HCT116 (cell line): Measurements from ENCODE around the gene ZSCAN5C. TPM values are rescaled to one million over a fixed set of nuclear protein-coding genes. Genes with fewer than 3 reads are reported as not detected.

Experiments
- ATAC-seq: fragments of 200-7000 bp; cut with Tn5 transposase; 2 replicates; pipeline ENCODE4 v1.9.1; 2020; ENCODE audit warnings: mild to moderate bottlenecking, moderate library complexity
- BruUV-seq: library from RNA; stranded (reverse); fragments of 400-500 nt; replicated peaks from 2 replicates; lab custom pipeline; 2021; lab: Mats Ljungman, UMichigan
- CTCF ChIA-PET: fragments of 300-600 bp; sonication (Branson Sonifier 250); formaldehyde crosslinking; loops from one replicate; lab custom pipeline; 2021; ENCODE audit warnings: antibody characterized with exemption; lab: Charles Lee
- POLR2A ChIA-PET: fragments of 300-600, 350-600 bp; sonication (Branson Sonifier 250); formaldehyde crosslinking; loops from one replicate; lab custom pipeline; 2021; ENCODE audit warnings: antibody characterized with exemption; lab: Charles Lee
- RAD21 ChIA-PET, 2 experiments: fragments of 300-600 bp; sonication (Branson Sonifier 250); formaldehyde crosslinking; loops; one replicate each; lab custom pipeline; 2023; ENCODE audit warnings: low total read pairs in 2 of 2; ENCODE audit not compliant: uncharacterized antibody in 2 of 2, unreplicated experiment in 2 of 2, low non-redundant PET in 1 of 2; lab: Charles Lee
- DNase-seq: peaks from one replicate; pipeline ENCODE4 v3.0.0-alpha.2; 2010; ENCODE audit warnings: low read depth, low spot score
- H2AFZ ChIP-seq: fragments of 200-600 bp; shearing (Covaris generic), sonication (generic); 2 replicates; pipeline ENCODE4 v1.6.1; 2017; ENCODE audit warnings: low read depth, mixed run types, mixed read lengths, antibody characterized with exemption, low read length; ENCODE audit not compliant: poor library complexity, severe bottlenecking
- H3K27ac ChIP-seq: 2 replicates; pipeline ENCODE4 v1.5.1; 2012; ENCODE audit warnings: low read depth, low read length
- H3K27me3 ChIP-seq: fragments of 200-600 bp; sonication (generic); 2 replicates; pipeline ENCODE4 v1.6.1; 2016; ENCODE audit warnings: mixed run types, low read length, mixed read lengths; ENCODE audit not compliant: insufficient read depth
- H3K36me3 ChIP-seq, 2 experiments: fragments of 200-500 bp in 1 of 2; fragments of 200-600 bp in 1 of 2; sonication (Bioruptor generic) in 1 of 2; sonication (generic) in 1 of 2; 2 replicates each; pipeline versions ENCODE4 v1.5.1 to v1.6.1; 2014 to 2016; ENCODE audit warnings: low read length in 2 of 2, inconsistent platforms in 1 of 2, mixed read lengths in 1 of 2, mixed run types in 1 of 2; ENCODE audit not compliant: insufficient read depth in 2 of 2, control insufficient read depth in 1 of 2
- H3K4me1 ChIP-seq, 2 experiments: fragments of 200-600 bp in 1 of 2; sonication (generic) in 1 of 2; 2 replicates each; pipeline versions ENCODE4 v1.5.1 to v1.6.1; 2012 to 2017; ENCODE audit warnings: low read length in 2 of 2, inconsistent platforms in 1 of 2, mild to moderate bottlenecking in 1 of 2, mixed read lengths in 1 of 2, mixed run types in 1 of 2, moderate library complexity in 1 of 2; ENCODE audit not compliant: insufficient read depth in 2 of 2, control insufficient read depth in 1 of 2
- H3K4me2 ChIP-seq: fragments of 200-600 bp; sonication (generic); 2 replicates; pipeline ENCODE4 v1.6.1; 2017; ENCODE audit warnings: mixed run types, low read length, mixed read lengths
- H3K4me3 ChIP-seq, 2 experiments: fragments of 200-600 bp in 1 of 2; sonication (generic) in 1 of 2; replicated peaks in 1 of 2; 2 replicates each; pipeline ENCODE4 v1.5.1; 2011 to 2016; ENCODE audit warnings: low read length in 2 of 2, control low read depth in 1 of 2, low read depth in 1 of 2, mild to moderate bottlenecking in 1 of 2, mixed read lengths in 1 of 2, mixed run types in 1 of 2
- H3K79me2 ChIP-seq: fragments of 200-600 bp; sonication (generic); 2 replicates; pipeline ENCODE4 v1.6.1; 2017; ENCODE audit warnings: mild to moderate bottlenecking, mixed run types, low read length, moderate library complexity, mixed read lengths; ENCODE audit not compliant: insufficient read depth
- H3K9ac ChIP-seq: fragments of 200-600 bp; sonication (generic); 2 replicates; pipeline ENCODE4 v1.6.1; 2016; ENCODE audit warnings: low read length, mixed read lengths
- H3K9me2 ChIP-seq: fragments of 200-600 bp; sonication (generic), shearing (Covaris generic); 2 replicates; pipeline ENCODE4 v1.6.1; 2017; ENCODE audit warnings: mixed run types, mild to moderate bottlenecking, moderate library complexity; ENCODE audit not compliant: insufficient read depth
- H3K9me3 ChIP-seq, 2 experiments: fragments of 200-500 bp in 1 of 2; fragments of 200-600 bp in 1 of 2; sonication (Bioruptor generic) in 1 of 2; sonication (generic) in 1 of 2; 2 replicates each; pipeline ENCODE4 v1.6.1; 2014 to 2017; ENCODE audit warnings: low read length in 2 of 2, mixed read lengths in 2 of 2, inconsistent platforms in 1 of 2, low read depth in 1 of 2, mild to moderate bottlenecking in 1 of 2, mixed run types in 1 of 2, moderate library complexity in 1 of 2; ENCODE audit not compliant: control insufficient read depth in 1 of 2, insufficient read depth in 1 of 2
- H4K20me1 ChIP-seq: fragments of 200-600 bp; sonication (generic), shearing (Covaris generic); 2 replicates; pipeline ENCODE4 v1.6.1; 2017; ENCODE audit warnings: mixed run types, mild to moderate bottlenecking, moderate library complexity; ENCODE audit not compliant: insufficient read depth
- CBX3 ChIP-seq: IDR thresholded peaks from 2 replicates; pipeline ENCODE4 v1.6.1; 2012; ENCODE audit warnings: low read depth
- EZH2 ChIP-seq: fragments of 200-600 bp; sonication (generic); IDR thresholded peaks from 2 replicates; pipeline ENCODE4 v1.6.1; 2017; ENCODE audit warnings: antibody characterized with exemption, mixed run types
- FOSL1 ChIP-seq: IDR thresholded peaks from 2 replicates; pipeline ENCODE4 v1.6.1; 2012; ENCODE audit warnings: low read depth
- POLR2AphosphoS5 ChIP-seq: IDR thresholded peaks from 2 replicates; pipeline ENCODE4 v1.6.1; 2011; ENCODE audit warnings: mild to moderate bottlenecking, low read depth, low read length, moderate library complexity
- intact Hi-C: fragments of 100-400 bp; cut with micrococcal nuclease; formaldehyde crosslinking; loops from 2 replicates; pipeline ENCODE4 v1.10.0; 2022
- total RNA-seq: library from RNA; stranded (reverse); gene quantifications from one replicate; pipeline ENCODE4 v1.2.1, GENCODE V29; 2021; ENCODE audit not compliant: unreplicated experiment
- TF ChIP-seq, protein P1 (sequence below), 3 experiments: fragments of 200-600 bp in 1 of 3; sonication (generic) in 1 of 3; IDR thresholded peaks in 2 of 3; conservative IDR thresholded peaks in 1 of 3; 2 replicates each; pipeline ENCODE4 v1.5.1; 2012 to 2017; ENCODE audit warnings: low read depth in 2 of 3, low read length in 2 of 3, antibody characterized with exemption in 1 of 3, borderline replicate concordance in 1 of 3, control low read depth in 1 of 3, mild to moderate bottlenecking in 1 of 3, mixed read lengths in 1 of 3, mixed run types in 1 of 3, moderate library complexity in 1 of 3; ENCODE audit not compliant: insufficient read depth in 1 of 3
- TF ChIP-seq, protein P2 (sequence below): IDR thresholded peaks from 2 replicates; pipeline ENCODE4 v1.6.1; 2012

ZSCAN5C gene
- total RNA-seq, 1 experiment from 2014 or later: not detected

GRCh38 chr19:56221851-56222250, 19.8 kb downstream of the ZSCAN5C start:
- POLR2A ChIA-PET: no interaction called here
- Histone ChIP-seq H2AFZ (no peak overlapping the region), H3K27me3 (no peaks in the 10 kb centered on the region), H3K79me2 (no peaks in the 10 kb centered on the region)
- no peak for ATAC-seq
- TF ChIP-seq, protein P1, sequence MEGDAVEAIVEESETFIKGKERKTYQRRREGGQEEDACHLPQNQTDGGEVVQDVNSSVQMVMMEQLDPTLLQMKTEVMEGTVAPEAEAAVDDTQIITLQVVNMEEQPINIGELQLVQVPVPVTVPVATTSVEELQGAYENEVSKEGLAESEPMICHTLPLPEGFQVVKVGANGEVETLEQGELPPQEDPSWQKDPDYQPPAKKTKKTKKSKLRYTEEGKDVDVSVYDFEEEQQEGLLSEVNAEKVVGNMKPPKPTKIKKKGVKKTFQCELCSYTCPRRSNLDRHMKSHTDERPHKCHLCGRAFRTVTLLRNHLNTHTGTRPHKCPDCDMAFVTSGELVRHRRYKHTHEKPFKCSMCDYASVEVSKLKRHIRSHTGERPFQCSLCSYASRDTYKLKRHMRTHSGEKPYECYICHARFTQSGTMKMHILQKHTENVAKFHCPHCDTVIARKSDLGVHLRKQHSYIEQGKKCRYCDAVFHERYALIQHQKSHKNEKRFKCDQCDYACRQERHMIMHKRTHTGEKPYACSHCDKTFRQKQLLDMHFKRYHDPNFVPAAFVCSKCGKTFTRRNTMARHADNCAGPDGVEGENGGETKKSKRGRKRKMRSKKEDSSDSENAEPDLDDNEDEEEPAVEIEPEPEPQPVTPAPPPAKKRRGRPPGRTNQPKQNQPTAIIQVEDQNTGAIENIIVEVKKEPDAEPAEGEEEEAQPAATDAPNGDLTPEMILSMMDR (IDR thresholded peaks at IDR 0.05 in 2 of 3, conservative IDR thresholded peaks at IDR 0.05 in 1 of 3; ENCODE audit: borderline replicate concordance in 1 of 3, insufficient read depth in 1 of 3, low read depth in 2 of 3, low read length in 2 of 3): peak in 1 of 3 experiments; percentile 6; a peak in 1 of 6 replicates
- TF ChIP-seq EZH2 (no peak), FOSL1 (no peak), CBX3 (no peak)
- TF ChIP-seq, protein P2, sequence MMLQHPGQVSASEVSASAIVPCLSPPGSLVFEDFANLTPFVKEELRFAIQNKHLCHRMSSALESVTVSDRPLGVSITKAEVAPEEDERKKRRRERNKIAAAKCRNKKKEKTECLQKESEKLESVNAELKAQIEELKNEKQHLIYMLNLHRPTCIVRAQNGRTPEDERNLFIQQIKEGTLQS: no peak
- TF ChIP-seq, all 23 proteins: peak for 1
- H3K4me1 ChIP-seq: no peaks in the 10 kb centered on the region
- no peak overlapping the region for H3K4me2 ChIP-seq
- no peaks in the 10 kb centered on the region for H3K9me3 ChIP-seq
- H3K36me3 ChIP-seq: no peaks in the 10 kb centered on the region
- H4K20me1 ChIP-seq: no peaks in the 10 kb centered on the region
- H3K4me3 ChIP-seq: no peak overlapping the region
- RAD21 ChIA-PET: no interaction called here
- CTCF ChIA-PET: no interaction called here
- H3K9ac ChIP-seq: no peak overlapping the region
- H3K9me2 ChIP-seq: no peaks in the 10 kb centered on the region
- no peak for DNase-seq
- no peak overlapping the region for H3K27ac ChIP-seq
- no TSS peak for BruUV-seq
- intact Hi-C loops: no loop called here

- CTCF ChIA-PET: no interaction called here
- no peak for ATAC-seq
- no TSS peak for BruUV-seq
These were observed 20.8 kb downstream of the ZSCAN5C start for GRCh38 chr19:56222901-56223300.

More at GRCh38 chr19:56222901-56223300, 20.8 kb downstream of the ZSCAN5C start:
- TF ChIP-seq, protein P1 (IDR thresholded peaks at IDR 0.05 in 2 of 3, conservative IDR thresholded peaks at IDR 0.05 in 1 of 3; ENCODE audit: borderline replicate concordance in 1 of 3, insufficient read depth in 1 of 3, low read depth in 2 of 3, low read length in 2 of 3): 0 out of 6 replicates have a peak, but pooled peaks of 1 of the 3 experiments have one; percentile 20
- no peak for TF ChIP-seq POLR2AphosphoS5
- Histone ChIP-seq H3K27me3 (no peaks in the 10 kb centered on the region), H3K27ac (no peak overlapping the region), H3K36me3 (no peaks in the 10 kb centered on the region), H3K4me2 (no peak overlapping the region), H3K4me1 (no peaks in the 10 kb centered on the region), H3K9me3 (no peaks in the 10 kb centered on the region), H3K4me3 (no peak overlapping the region), H3K79me2 (no peaks in the 10 kb centered on the region), H4K20me1 (no peaks in the 10 kb centered on the region), H3K9me2 (no peaks in the 10 kb centered on the region), H3K9ac (no peak overlapping the region), H2AFZ (no peak overlapping the region)
- RAD21 ChIA-PET: no interaction called here
- intact Hi-C loops: no loop called here
- POLR2A ChIA-PET: no interaction called here
- DNase-seq: no peak
